KG1 (cell line): ENCODE results near the gene ZNF555.
A peak's percentile ranks its signal among the peaks of the same experiment; 100 is the strongest.
"Not testable (repeated sequence)": the region's sequence is repeated elsewhere in the genome, so short reads cannot be mapped to it uniquely, and the experiment has no call there.

Experiments
- DNase-seq: peaks from one replicate; lab custom pipeline; 2025; lab: John Stamatoyannopoulos, UW

ZNF555 gene

GRCh38 chr19:2807379-2808128 lies 33.7 kb upstream of the ZNF555 start:
- no peak for DNase-seq

GRCh38 chr19:2808129-2808941 lies 32.9 kb upstream of the ZNF555 start:
- no peak for DNase-seq

DNA sequence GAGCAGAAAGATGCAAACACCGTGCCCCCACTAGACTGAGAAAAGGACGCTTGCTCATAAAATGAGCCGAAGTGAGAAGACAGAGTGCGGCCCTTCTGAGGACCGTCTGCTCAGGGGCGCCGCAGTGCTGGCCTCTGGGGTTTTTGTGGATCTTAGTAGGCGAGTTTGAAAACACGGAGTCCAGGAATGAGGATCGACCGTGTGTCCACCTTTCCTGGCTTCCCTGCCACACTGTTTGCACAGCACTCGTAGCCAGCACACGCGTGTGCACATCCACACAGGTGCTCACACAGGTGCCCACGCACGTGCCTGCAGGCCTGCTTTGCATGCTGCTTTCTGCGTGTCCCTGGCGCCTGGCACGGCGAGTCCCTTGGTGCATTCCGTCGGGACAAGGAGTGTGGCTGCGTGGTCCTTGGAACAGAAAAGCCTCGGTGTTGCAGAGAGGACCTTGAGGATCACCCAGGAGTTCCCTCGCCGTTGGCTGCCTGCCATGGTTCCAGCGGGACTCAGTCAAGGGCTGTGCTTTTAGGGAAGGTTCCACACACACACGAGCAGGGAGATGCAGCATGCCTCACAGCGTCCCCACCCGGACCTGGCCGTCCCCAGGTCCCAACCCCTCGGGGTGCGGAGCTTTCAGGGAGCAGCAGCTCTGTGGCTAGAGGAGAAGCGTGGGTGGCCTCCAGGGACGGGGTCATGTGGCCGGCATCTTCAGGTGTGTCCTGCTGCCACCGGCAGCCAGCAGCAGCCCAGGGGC lies 31.7 kb upstream of the ZNF555 start:
- DNase-seq = no peak

- no peak for DNase-seq
Measured at GRCh38 chr19:2810141-2811091, 30.9 kb upstream of the ZNF555 start.

GRCh38 chr19:2811221-2811722 lies 30.0 kb upstream of the ZNF555 start:
- no peak for DNase-seq

DNA sequence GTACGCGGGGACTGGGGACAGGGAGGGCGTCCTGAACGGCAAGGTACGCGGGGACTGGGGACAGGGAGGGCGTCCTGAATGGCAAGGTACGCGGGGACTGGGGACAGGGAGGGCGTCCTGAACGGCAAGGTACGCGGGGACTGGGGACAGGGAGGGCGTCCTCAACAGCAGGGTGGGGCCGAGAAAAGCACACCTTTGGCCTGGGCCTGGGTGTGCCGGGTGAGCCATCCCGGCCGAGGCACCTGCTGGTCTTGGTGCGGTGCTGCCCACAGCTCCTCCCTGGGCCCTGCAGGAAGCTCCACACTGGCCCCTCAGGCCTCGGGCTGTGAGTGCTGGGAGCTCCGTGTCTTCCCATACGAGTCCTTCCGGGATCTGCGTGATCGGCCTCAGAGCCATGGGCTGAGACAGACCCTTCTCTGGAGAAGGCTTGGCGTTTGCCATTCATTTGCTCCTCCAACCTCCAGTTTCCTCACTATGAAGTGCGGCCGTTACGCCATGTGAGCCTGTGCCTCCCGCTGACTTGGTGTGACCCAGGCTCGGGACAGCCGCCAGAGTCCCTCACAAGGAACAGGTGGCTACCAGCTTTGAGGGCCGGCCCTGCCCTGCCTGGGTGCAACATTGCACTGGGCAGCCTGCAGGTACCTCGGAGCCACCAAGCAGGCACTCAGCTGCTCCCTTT lies 29.4 kb upstream of the ZNF555 start:
- no peak for DNase-seq

DNA sequence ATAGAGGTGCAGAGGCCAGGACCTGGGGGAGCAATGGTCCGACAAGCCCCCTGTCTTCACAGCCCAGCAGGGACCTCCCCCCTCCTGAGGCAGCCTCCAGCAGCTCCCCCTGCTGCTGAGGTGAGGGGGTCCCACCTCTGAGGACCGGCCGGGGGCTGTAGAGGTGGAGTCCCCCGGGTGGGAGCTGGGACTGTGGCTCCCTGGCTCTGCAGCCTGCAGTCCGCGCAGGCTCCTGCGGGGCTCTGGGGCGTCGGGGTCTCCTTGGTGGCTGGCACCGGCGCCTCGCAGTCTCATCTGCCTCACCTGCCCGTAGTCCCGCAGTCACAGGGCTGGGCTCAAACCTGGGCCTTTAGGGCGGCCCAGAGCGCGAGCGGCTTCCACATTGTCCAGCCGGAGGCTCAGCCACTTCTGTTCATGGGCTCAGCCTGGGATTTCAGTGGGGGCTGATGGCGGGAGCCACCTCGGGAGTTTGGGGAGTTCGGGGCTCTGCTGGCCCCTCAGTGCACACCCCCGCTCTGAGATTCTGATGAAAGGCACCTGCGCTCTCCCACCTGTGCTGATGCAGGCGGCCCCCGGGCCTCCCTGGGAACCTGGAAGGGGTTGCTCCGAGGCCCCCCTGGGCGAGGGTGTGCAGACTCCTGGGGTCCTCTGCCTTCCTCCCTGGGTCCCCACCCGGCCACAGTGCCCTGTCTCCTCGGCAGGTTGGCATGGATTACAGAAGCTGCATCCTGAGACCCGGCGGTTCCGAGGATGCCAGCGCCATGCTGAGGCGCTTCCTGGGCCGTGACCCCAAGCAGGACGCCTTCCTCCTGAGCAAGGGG lies 28.7 kb upstream of the ZNF555 start:
- DNase-seq = no peak

DNA sequence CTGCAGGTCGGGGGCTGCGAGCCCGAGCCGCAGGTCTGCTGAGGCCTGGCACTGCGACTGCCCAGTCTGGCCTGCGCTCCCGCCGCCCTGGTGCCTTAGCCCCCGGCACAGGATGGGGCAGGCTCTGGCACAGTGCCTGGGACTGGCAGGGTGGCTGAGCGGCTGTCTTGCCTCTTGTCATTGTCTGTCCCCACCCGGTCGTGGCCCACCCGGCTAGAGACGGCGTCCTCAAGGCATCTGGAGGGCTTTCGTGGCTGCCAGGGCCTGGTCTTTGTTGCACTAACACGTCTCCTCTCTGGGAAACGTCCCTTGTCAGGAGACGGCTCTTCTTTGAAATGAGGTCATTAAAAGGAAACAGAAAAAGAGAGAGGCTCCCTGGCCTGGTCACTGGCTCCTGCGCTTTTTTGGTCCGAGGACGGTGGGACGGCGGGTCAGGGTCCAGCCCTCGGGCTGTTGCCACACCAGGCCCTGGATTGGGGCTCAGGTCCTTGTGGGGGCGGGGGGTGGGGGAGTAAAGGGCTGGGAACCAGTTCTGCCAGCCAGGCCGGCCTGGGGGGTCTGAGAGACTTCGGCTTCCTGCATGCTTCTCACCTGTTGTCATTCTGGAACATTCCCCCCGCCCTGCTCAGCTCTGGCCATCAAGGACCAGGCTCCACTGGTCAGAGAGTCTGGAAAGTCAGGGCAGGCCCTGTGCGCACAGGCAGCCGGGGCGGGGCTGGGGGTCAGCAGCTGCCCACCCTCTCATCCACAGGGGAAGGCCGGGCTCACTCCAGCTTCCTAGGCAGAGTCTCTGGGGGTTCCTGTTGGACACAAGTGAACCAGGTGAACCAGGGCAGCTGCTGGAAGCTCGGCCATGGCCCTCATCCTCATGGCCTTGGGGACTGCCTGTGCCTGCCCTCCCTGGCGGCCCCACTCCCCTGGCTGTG lies 27.8 kb upstream of the ZNF555 start:
- DNase-seq = no peak

GRCh38 chr19:2814426-2814825 lies 26.8 kb upstream of the ZNF555 start:
- no peak for DNase-seq

GRCh38 chr19:2815191-2815614 lies 26.1 kb upstream of the ZNF555 start:
- no peak for DNase-seq

GRCh38 chr19:2815923-2816322 lies 25.4 kb upstream of the ZNF555 start:
- no peak for DNase-seq

- DNase-seq = no peak
Measured at GRCh38 chr19:2816641-2817040, 24.6 kb upstream of the ZNF555 start.

- not testable (repeated sequence) for DNase-seq
Measured at GRCh38 chr19:2817237-2817829, 23.9 kb upstream of the ZNF555 start.

GRCh38 chr19:2819540-2820111 lies 21.6 kb upstream of the ZNF555 start, which contains the start of gene ZNF554:
ZNF554 (plus strand) TSS chr19:2819868; CDS start chr19:2820072, 204 bp downstream.
- peak; percentile 96 for DNase-seq

DNA sequence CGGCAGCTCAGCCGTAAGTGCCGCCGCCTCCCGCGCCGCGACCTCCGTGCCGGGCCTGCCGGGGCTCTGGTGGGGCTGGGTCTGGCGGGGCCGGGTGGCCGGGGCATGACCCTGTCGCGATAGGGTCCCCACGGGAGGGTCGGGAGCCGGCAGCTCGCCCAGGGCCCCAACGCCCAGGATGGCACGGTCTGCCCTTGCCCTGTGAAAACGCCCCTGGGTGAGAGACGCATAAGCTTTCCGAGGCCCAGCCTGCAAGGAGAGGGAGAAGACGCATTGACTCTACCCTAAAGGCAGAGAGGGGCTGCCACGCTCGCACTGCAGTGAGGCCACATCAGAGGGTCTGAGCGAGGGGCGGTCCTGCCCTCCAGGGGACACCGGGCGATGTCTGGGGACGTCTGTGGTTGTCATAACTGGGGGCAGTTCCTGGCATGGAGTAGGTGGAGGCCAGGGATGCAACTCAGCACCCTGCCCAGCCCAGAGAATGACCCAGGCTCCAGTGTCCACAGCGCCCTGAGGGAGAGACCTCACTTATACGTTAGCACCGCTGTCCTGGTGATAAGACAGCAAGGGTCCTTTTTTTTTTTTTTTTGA lies 21.1 kb upstream of the ZNF555 start:
- DNase-seq = no peak

- no peak for DNase-seq
Measured at GRCh38 chr19:2822846-2823245, 18.4 kb upstream of the ZNF555 start.

GRCh38 chr19:2823646-2824045 lies 17.6 kb upstream of the ZNF555 start:
- DNase-seq = no peak
